ENCODE results near the gene CMSS1.

CMSS1 gene

DNA sequence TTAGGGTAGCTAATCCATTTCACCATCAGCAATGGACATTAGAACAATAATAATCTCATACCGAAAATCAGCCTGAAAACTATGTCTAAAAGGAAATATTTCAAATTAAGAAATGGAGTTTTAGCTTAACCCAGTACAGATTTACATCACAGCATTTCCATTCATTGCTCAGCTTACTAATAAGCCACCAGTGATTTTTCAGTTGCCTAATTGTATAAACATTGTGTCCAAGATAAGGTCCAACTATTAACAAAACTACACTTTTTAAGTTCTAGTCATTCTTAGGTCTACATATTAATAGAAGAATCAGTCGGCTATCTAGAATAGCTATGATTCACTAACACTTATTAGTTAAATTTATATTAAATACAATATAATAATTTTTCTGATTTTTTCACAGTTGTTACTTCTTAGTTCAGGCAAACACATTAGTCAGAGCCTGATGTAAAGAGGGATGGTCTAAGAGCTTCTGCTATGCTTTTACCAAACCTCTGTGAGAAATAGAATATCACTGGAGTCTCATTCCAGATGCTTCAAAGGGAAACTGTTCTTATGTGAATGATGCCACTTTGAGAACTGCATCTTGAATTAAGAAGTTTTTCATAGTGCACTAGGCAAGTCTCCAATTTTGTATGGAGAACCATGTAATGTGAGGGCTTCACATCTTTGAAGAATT, 74.1 kb downstream of the CMSS1 start:
- Histone ChIP-seq H3K4me1 (peaks cover 4% of the 10 kb centered on the region), H2AFZ (no peak overlapping the region), H3K4me3 (ENCODE audit: low read depth, low read length) (no peak overlapping the region), H3K4me2 (ENCODE audit: low read length) (no peak overlapping the region), H3K36me3 (ENCODE audit: control insufficient read depth, insufficient read depth, low read length) (no peaks in the 10 kb centered on the region), H3K27me3 (ENCODE audit: control insufficient read depth, insufficient read depth, low read length) (no peaks in the 10 kb centered on the region), H3K9me3 (ENCODE audit: control insufficient read depth, low read length) (no peaks in the 10 kb centered on the region), H3K79me2 (no peaks in the 10 kb centered on the region), H3K27ac (no peak overlapping the region), H3K9ac (no peak overlapping the region)
- TF ChIP-seq, protein P1, sequence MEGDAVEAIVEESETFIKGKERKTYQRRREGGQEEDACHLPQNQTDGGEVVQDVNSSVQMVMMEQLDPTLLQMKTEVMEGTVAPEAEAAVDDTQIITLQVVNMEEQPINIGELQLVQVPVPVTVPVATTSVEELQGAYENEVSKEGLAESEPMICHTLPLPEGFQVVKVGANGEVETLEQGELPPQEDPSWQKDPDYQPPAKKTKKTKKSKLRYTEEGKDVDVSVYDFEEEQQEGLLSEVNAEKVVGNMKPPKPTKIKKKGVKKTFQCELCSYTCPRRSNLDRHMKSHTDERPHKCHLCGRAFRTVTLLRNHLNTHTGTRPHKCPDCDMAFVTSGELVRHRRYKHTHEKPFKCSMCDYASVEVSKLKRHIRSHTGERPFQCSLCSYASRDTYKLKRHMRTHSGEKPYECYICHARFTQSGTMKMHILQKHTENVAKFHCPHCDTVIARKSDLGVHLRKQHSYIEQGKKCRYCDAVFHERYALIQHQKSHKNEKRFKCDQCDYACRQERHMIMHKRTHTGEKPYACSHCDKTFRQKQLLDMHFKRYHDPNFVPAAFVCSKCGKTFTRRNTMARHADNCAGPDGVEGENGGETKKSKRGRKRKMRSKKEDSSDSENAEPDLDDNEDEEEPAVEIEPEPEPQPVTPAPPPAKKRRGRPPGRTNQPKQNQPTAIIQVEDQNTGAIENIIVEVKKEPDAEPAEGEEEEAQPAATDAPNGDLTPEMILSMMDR (IDR thresholded peaks at IDR 0.05), result no peak

DNA sequence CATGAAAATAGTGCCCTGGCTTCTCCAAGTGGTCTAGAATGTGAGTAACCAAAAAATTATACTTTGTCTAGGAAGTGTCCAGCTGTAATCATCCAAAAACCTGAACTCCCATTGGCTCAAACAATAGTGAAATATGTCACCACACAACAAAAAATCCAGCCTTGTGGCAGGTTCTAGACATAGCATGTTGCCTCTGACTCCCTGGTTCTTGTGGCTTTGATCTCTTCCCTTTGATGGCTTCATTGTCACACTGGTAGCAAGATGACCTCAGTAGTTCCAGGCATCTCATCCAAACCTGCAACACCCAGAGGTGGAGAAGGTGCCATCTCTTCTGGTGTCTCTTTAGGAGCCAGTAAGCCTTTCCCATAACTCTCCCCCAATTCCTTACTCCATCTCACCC, 74.7 kb downstream of the CMSS1 start:
- no peak overlapping the region for H3K4me2 ChIP-seq (ENCODE audit: low read length)
- TF ChIP-seq, protein P1 (IDR thresholded peaks at IDR 0.05), result no peak
- H2AFZ ChIP-seq, result no peak overlapping the region
- H3K27ac ChIP-seq, result no peak overlapping the region
- H3K36me3 ChIP-seq (ENCODE audit: control insufficient read depth, insufficient read depth, low read length), result no peaks in the 10 kb centered on the region
- no peaks in the 10 kb centered on the region for H3K9me3 ChIP-seq (ENCODE audit: control insufficient read depth, low read length)
- no peaks in the 10 kb centered on the region for H3K27me3 ChIP-seq (ENCODE audit: control insufficient read depth, insufficient read depth, low read length)
- no peaks in the 10 kb centered on the region for H3K79me2 ChIP-seq
- H3K9ac ChIP-seq, result no peak overlapping the region
- H3K4me1 ChIP-seq, result peaks cover 4% of the 10 kb centered on the region
- H3K4me3 ChIP-seq (ENCODE audit: low read depth, low read length), result no peak overlapping the region

DNA sequence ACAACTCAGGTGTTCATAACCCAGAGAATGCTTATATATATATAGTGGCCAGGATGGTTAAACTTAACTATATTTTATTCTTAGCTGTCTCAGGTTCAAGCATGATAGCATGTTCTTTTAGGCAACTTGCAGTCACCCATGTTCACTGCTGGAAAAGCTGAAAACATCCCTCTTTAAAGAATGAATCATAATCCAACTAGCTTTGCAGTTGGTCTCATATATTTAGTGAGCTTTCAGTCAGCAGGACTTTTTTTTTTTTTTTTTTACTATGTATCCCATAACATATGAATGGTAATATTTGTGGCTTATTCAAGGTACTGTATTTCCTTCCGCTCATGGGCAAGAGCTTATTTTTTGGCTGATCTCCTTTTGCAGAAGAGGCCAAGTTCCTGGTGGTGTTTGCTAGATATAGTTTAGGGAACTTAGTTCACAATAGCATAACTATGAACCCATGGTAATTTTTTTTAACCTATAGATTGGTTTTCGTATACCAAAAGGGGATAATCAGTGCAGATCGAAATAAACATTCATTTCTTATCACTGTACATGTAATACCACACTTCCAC, 77.6 kb downstream of the CMSS1 start:
- H3K4me2 ChIP-seq (ENCODE audit: low read length), result no peak overlapping the region
- no peaks in the 10 kb centered on the region for H3K36me3 ChIP-seq (ENCODE audit: control insufficient read depth, insufficient read depth, low read length)

DNA sequence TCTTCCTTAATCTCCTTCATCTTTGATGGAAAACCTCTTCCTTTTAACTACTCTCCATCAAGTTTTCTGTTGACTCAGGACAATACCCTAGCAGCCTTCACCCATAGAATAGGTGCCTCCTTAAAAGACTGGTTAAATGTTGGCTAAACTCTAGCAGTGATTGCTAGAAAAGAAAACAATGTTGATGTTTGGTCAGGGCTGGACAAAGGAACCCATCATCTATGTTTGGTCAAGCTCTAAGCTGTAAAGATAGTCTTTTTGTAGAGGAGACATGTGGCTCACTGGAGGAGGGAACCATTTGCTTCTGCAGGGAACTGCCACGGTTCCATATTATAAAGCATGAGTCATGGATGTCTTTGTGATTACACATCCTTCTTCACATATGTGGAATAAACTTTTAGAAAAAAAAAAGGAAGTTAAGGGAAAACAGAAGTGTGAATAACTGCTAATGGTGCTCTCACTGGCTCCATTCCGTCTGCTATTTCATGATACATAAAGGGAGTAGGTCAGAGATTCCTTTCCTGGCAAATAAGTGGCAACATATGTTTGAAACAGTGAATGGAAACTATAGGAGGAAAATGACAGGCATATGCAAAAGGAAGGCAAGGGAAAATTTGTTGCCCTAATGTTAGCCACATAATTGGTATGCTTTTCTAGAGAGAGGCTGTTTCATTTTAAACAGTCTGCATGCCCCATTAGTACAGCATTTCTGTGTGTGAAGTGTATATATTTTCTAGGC, 78.2 kb downstream of the CMSS1 start:
- Histone ChIP-seq H3K9me3 (ENCODE audit: control insufficient read depth, low read length) (no peaks in the 10 kb centered on the region), H3K27ac (no peak overlapping the region), H3K9ac (no peak overlapping the region), H3K27me3 (ENCODE audit: control insufficient read depth, insufficient read depth, low read length) (no peaks in the 10 kb centered on the region), H3K4me2 (ENCODE audit: low read length) (no peak overlapping the region), H2AFZ (no peak overlapping the region), H3K79me2 (no peaks in the 10 kb centered on the region), H3K4me3 (ENCODE audit: low read depth, low read length) (no peak overlapping the region), H3K36me3 (ENCODE audit: control insufficient read depth, insufficient read depth, low read length) (no peaks in the 10 kb centered on the region), H3K4me1 (peaks cover 7% of the 10 kb centered on the region)
- TF ChIP-seq, protein P1 (IDR thresholded peaks at IDR 0.05), result no peak

More for the DNA sequence above, 77.6 kb downstream of the CMSS1 start:
- Histone ChIP-seq H3K9me3 (ENCODE audit: control insufficient read depth, low read length) (no peaks in the 10 kb centered on the region), H3K27me3 (ENCODE audit: control insufficient read depth, insufficient read depth, low read length) (no peaks in the 10 kb centered on the region), H3K4me1 (peaks cover 4% of the 10 kb centered on the region), H3K4me3 (ENCODE audit: low read depth, low read length) (no peak overlapping the region), H3K27ac (no peak overlapping the region), H2AFZ (no peak overlapping the region), H3K79me2 (no peaks in the 10 kb centered on the region), H3K9ac (no peak overlapping the region)
- TF ChIP-seq, protein P1 (IDR thresholded peaks at IDR 0.05), result no peak
